ENCODE measurements around the gene PCDHB11. TPM values are rescaled to one million over a fixed set of nuclear protein-coding genes. Genes with fewer than 3 reads are reported as not detected.
"Not testable (repeated sequence)": the region's sequence is repeated elsewhere in the genome, so short reads cannot be mapped to it uniquely, and the experiment has no call there.

The PCDHB11 gene
- polyA plus RNA-seq, 6 donors from 2014 or later = not detected

GRCh38 chr5:141234109-141234667 is 34.8 kb downstream of the PCDHB11 start:
- ATAC-seq (ENCODE audit: low read depth in 2 of 2) = no peak
- Mint-ChIP-seq H3K4me3 (peak overlapping the region in 1 of 8 donors; percentile 50), H3K27me3 (peaks cover 27 to 50% (median 29%) of the 10 kb centered on the region in 3 donors), H3K27ac (no peak overlapping the region), H3K36me3 (peaks cover 15 to 20% of the 10 kb centered on the region in 2 donors), H3K9me3 (peaks cover 9 to 72% (median 54%) of the 10 kb centered on the region in 7 donors), H3K4me1 (peaks cover 0 to 3% (median 0%) of the 10 kb centered on the region in 3 donors)
- DNase-seq = no peak

GRCh38 chr5:141235922-141236321 is 36.5 kb downstream of the PCDHB11 start:
- H3K4me1 Mint-ChIP-seq; ATAC-seq (ENCODE audit: low read depth in 2 of 2); DNase-seq: not testable (repeated sequence)
- peaks cover 41 to 68% (median 46%) of the 10 kb centered on the region in 3 donors for H3K27me3 Mint-ChIP-seq
- H3K4me3 Mint-ChIP-seq = peak overlapping the region in 1 of 8 donors; percentile 65
- peaks cover 26 to 32% of the 10 kb centered on the region in 2 donors for H3K36me3 Mint-ChIP-seq
- peak overlapping the region in 1 of 6 donors; percentile 59 for H3K27ac Mint-ChIP-seq
- H3K9me3 Mint-ChIP-seq = peaks cover 9 to 89% (median 66%) of the 10 kb centered on the region in 7 donors

DNA sequence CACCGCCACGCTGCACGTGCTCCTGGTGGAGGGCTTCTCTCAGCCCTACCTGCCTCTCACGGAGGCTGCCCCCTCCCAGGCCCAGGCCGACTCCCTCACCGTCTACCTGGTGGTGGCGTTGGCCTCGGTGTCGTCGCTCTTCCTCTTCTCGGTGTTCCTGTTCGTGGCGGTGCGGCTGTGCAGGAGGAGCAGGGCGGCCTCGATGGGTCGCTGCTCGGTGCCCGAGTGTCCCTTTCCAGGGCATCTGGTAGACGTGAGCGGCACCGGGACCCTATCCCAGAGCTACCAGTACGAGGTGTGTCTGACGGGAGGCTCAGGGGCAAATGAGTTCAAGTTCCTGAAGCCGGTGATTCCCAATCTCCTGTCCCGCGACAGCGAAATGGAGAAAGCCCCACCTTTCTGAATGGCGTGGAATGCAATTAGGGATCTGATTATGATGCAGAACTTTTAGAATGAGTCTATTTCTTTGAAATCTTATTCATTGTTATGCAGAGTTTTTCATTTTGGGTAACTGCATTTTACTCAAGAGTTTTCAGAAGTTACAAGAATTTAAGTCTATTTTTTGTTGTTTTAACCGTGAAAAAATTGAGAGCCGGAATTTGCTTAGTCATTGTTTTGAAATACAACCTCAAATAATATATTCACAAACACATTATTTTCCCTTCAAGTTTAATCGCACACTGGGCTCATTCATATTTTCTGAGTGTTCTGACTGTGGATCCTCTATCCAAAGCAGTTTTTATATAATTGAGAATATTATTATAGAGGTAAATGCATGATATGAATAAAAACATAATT is 37.3 kb downstream of the PCDHB11 start:
- H3K9me3 Mint-ChIP-seq = peaks cover 9 to 84% (median 61%) of the 10 kb centered on the region in 7 donors
- peaks cover 0 to 3% (median 0%) of the 10 kb centered on the region in 3 donors for H3K4me1 Mint-ChIP-seq
- H3K27ac Mint-ChIP-seq = peak overlapping the region in 2 of 6 donors; percentile 36 to 92
- no peak for DNase-seq
- no peak overlapping the region for H3K4me3 Mint-ChIP-seq
- peaks cover 27 to 35% of the 10 kb centered on the region in 2 donors for H3K36me3 Mint-ChIP-seq
- H3K27me3 Mint-ChIP-seq = peaks cover 44 to 73% (median 52%) of the 10 kb centered on the region in 3 donors
- ATAC-seq (ENCODE audit: low read depth in 2 of 2) = no peak

DNA sequence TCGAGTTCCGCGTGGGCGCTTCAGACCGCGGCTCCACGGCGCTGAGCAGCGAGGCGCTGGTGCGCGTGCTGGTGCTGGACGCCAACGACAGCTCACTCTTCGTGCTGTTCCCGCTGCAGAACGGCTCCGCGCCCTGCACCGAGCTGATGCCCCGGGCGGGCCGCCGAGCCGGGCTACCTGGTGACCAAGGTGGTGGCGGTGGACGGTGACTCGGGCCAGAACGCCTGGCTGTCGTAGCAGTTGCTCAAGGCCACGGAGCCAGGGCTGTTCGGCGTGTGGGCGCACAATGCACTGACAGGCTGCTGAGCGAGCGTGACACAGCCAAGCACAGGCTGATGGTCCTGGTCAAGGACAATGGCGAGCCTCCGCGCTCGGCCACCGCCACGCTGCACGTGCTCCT is 42.1 kb downstream of the PCDHB11 start:
- peaks cover 4 to 89% (median 66%) of the 10 kb centered on the region in 7 donors for H3K9me3 Mint-ChIP-seq
- H3K36me3 Mint-ChIP-seq = peaks cover 25 to 54% of the 10 kb centered on the region in 2 donors
- DNase-seq (no peak), ATAC-seq (ENCODE audit: low read depth in 2 of 2) (no peak)
- no peaks in the 10 kb centered on the region for H3K4me1 Mint-ChIP-seq
- peaks cover 38 to 67% (median 57%) of the 10 kb centered on the region in 3 donors for H3K27me3 Mint-ChIP-seq
- H3K4me3 Mint-ChIP-seq = no peak overlapping the region
- H3K27ac Mint-ChIP-seq = no peak overlapping the region

DNA sequence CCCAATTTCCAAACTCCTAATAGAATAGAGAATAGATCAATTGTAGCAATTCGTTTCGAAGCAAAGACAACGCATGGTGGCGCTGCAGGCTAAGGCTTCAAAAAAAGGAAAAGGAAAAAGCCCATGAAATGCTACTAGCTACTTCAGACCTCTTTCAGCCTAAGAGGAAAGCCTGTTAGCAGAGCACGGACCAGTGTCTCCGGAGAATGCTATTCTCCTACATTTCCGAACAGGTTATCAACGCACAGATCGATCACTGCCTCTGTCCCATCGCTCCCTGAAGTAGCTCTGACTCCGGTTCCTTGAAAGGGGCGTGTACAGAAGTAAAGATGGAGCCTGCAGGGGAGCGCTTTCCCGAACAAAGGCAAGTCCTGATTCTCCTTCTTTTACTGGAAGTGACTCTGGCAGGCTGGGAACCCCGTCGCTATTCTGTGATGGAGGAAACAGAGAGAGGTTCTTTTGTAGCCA is 45.9 kb downstream of the PCDHB11 start, which contains the start of gene PCDHB15:
Gene PCDHB15 (plus strand): TSS at position 146 of the 468 bp plus-strand sequence. CDS start 184 bp downstream, at position 330.
- ATAC-seq (ENCODE audit: low read depth in 2 of 2) (no peak), DNase-seq (no peak)
- H3K27ac Mint-ChIP-seq = peak within 1 kb of the TSS in 1 of 6 donors; percentile 54
- peaks cover 21 to 60% (median 44%) of the 10 kb centered on the region in 3 donors for H3K27me3 Mint-ChIP-seq
- peak within 1 kb of the TSS in 4 of 8 donors; percentile 19 to 78 (median 55) for H3K4me3 Mint-ChIP-seq
- H3K9me3 Mint-ChIP-seq = peaks cover 10 to 91% (median 70%) of the 10 kb centered on the region in 7 donors
- peaks cover 25 to 64% of the 10 kb centered on the region in 2 donors for H3K36me3 Mint-ChIP-seq
- no peaks in the 10 kb centered on the region for H3K4me1 Mint-ChIP-seq

- Mint-ChIP-seq H3K9me3 (peaks cover 7 to 93% (median 70%) of the 10 kb centered on the region in 7 donors), H3K36me3 (peaks cover 19 to 52% of the 10 kb centered on the region in 2 donors), H3K27me3 (peaks cover 12 to 49% (median 29%) of the 10 kb centered on the region in 3 donors)
- DNase-seq; H3K4me1 Mint-ChIP-seq; H3K27ac Mint-ChIP-seq; H3K4me3 Mint-ChIP-seq; ATAC-seq (ENCODE audit: low read depth in 2 of 2): not testable (repeated sequence)
Observed at GRCh38 chr5:141246971-141247370, 47.5 kb downstream of the PCDHB11 start.

DNA sequence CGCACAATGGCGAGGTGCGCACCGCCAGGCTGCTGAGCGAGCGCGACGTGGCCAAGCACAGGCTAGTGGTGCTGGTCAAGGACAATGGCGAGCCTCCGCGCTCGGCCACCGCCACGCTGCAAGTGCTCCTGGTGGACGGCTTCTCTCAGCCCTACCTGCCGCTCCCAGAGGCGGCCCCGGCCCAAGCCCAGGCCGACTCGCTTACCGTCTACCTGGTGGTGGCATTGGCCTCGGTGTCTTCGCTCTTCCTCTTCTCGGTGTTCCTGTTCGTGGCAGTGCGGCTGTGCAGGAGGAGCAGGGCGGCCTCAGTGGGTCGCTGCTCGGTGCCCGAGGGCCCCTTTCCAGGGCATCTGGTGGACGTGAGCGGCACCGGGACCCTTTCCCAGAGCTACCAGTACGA is 48.0 kb downstream of the PCDHB11 start:
- Mint-ChIP-seq H3K9me3 (peaks cover 6 to 93% (median 70%) of the 10 kb centered on the region in 7 donors), H3K36me3 (peaks cover 19 to 49% of the 10 kb centered on the region in 2 donors), H3K27me3 (peaks cover 7 to 49% (median 26%) of the 10 kb centered on the region in 3 donors), H3K4me3 (peak overlapping the region in 1 of 8 donors; percentile 7)
- not testable (repeated sequence) for H3K4me1 Mint-ChIP-seq; ATAC-seq (ENCODE audit: low read depth in 2 of 2); H3K27ac Mint-ChIP-seq; DNase-seq

DNA sequence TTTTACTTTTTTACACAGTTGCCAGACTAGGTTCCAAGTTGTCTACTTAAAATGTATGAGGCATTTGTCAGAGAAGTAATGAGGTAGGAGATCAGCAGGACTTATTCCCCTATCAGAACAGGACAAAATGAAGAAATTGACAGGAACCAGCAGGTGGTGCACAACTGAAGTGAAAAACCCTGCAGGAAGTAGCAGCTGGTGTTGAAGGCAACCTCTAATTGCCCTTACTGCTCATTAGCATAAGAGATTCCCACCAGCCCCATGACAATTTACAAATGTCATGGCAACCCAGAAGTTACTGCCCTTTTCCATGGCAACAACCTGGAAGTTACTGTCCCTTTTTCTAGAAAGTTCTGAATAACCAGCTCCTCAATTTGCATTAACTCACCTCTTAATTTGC is 51.1 kb downstream of the PCDHB11 start:
- Mint-ChIP-seq H3K4me3 (no peak overlapping the region), H3K27me3 (peaks cover 0 to 17% (median 0%) of the 10 kb centered on the region in 3 donors), H3K9me3 (peaks cover 6 to 93% (median 76%) of the 10 kb centered on the region in 7 donors), H3K27ac (no peak overlapping the region), H3K36me3 (peaks cover 24 to 33% of the 10 kb centered on the region in 2 donors), H3K4me1 (no peaks in the 10 kb centered on the region)
- DNase-seq = no peak
- no peak for ATAC-seq (ENCODE audit: low read depth in 2 of 2)

Other genes starting within 250 kb of the PCDHB11 start
- not detected for gene PCDHAC2, start 233.2 kb upstream of the PCDHB11 start, polyA plus RNA-seq (ENCODE audit: low read depth in 6 of 6)
- gene PCDHB1, start 148.3 kb upstream of the PCDHB11 start, polyA plus RNA-seq (ENCODE audit: low read depth in 6 of 6) = not detected
- under 1 TPM in 1 of 6 donors, not detected in 5; 0.13 TPM for gene PCDHB2, start 105.0 kb upstream of the PCDHB11 start, polyA plus RNA-seq (ENCODE audit: low read depth in 6 of 6)
- not detected for gene PCDHB3, start 99.2 kb upstream of the PCDHB11 start, polyA plus RNA-seq (ENCODE audit: low read depth in 6 of 6)
- not detected for gene PCDHB4, start 77.8 kb upstream of the PCDHB11 start, polyA plus RNA-seq (ENCODE audit: low read depth in 6 of 6)
- under 1 TPM in 2 of 6 donors, not detected in 4; 0.08 to 0.43 TPM for gene PCDHB5, start 64.4 kb upstream of the PCDHB11 start, polyA plus RNA-seq (ENCODE audit: low read depth in 6 of 6)
- gene PCDHB6, start 49.6 kb upstream of the PCDHB11 start, polyA plus RNA-seq (ENCODE audit: low read depth in 6 of 6) = not detected
- gene PCDHB7, start 27.0 kb upstream of the PCDHB11 start, polyA plus RNA-seq (ENCODE audit: low read depth in 6 of 6) = not detected
- gene PCDHB8, start 21.8 kb upstream of the PCDHB11 start, polyA plus RNA-seq (ENCODE audit: low read depth in 6 of 6) = not detected
- not detected for gene PCDHB16, start 17.2 kb upstream of the PCDHB11 start, polyA plus RNA-seq (ENCODE audit: low read depth in 6 of 6)
- gene PCDHB9, start 12.5 kb upstream of the PCDHB11 start, polyA plus RNA-seq (ENCODE audit: low read depth in 6 of 6) = not detected
- gene PCDHB10, start 7.3 kb upstream of the PCDHB11 start, polyA plus RNA-seq (ENCODE audit: low read depth in 6 of 6) = not detected
- gene PCDHB12, start 9.1 kb downstream of the PCDHB11 start, polyA plus RNA-seq (ENCODE audit: low read depth in 6 of 6) = not detected
- not detected for gene PCDHB13, start 14.3 kb downstream of the PCDHB11 start, polyA plus RNA-seq (ENCODE audit: low read depth in 6 of 6)
- gene PCDHB14, start 23.7 kb downstream of the PCDHB11 start, polyA plus RNA-seq (ENCODE audit: low read depth in 6 of 6) = not detected
- not detected for gene PCDHB15, start 45.8 kb downstream of the PCDHB11 start, polyA plus RNA-seq (ENCODE audit: low read depth in 6 of 6)
- under 1 TPM in 1 of 6 donors, not detected in 5; 0.20 TPM for gene SLC25A2, start 104.4 kb downstream of the PCDHB11 start, polyA plus RNA-seq (ENCODE audit: low read depth in 6 of 6)
- 100 to 1,000 TPM; 270 to 315 (median 285) TPM for gene TAF7, start 121.2 kb downstream of the PCDHB11 start, polyA plus RNA-seq (ENCODE audit: low read depth in 6 of 6)
- not detected for gene PCDHGA1, start 130.9 kb downstream of the PCDHB11 start, polyA plus RNA-seq (ENCODE audit: low read depth in 6 of 6)
- gene PCDHGA2, start 139.1 kb downstream of the PCDHB11 start, polyA plus RNA-seq (ENCODE audit: low read depth in 6 of 6) = not detected
- gene PCDHGA3, start 144.2 kb downstream of the PCDHB11 start, polyA plus RNA-seq (ENCODE audit: low read depth in 6 of 6) = not detected
- gene PCDHGB1, start 150.5 kb downstream of the PCDHB11 start, polyA plus RNA-seq (ENCODE audit: low read depth in 6 of 6) = not detected
- under 1 TPM in 2 of 6 donors, not detected in 4; 0.14 to 0.16 TPM for gene PCDHGA4, start 155.4 kb downstream of the PCDHB11 start, polyA plus RNA-seq (ENCODE audit: low read depth in 6 of 6)
- gene PCDHGB2, start 160.4 kb downstream of the PCDHB11 start, polyA plus RNA-seq (ENCODE audit: low read depth in 6 of 6) = under 1 TPM in 3 of 6 donors, not detected in 3; 0.27 to 0.82 (median 0.74) TPM
- under 1 TPM in 1 of 6 donors, not detected in 5; 0.10 TPM for gene PCDHGA5, start 164.5 kb downstream of the PCDHB11 start, polyA plus RNA-seq (ENCODE audit: low read depth in 6 of 6)
- gene PCDHGB3, start 170.6 kb downstream of the PCDHB11 start, polyA plus RNA-seq (ENCODE audit: low read depth in 6 of 6) = under 1 TPM in 1 of 6 donors, not detected in 5; 0.21 TPM
- under 1 TPM in 1 of 6 donors, not detected in 5; 0.08 TPM for gene PCDHGA6, start 174.3 kb downstream of the PCDHB11 start, polyA plus RNA-seq (ENCODE audit: low read depth in 6 of 6)
- gene PCDHGA7, start 183.1 kb downstream of the PCDHB11 start, polyA plus RNA-seq (ENCODE audit: low read depth in 6 of 6) = not detected
- gene PCDHGB4, start 188.1 kb downstream of the PCDHB11 start, polyA plus RNA-seq (ENCODE audit: low read depth in 6 of 6) = under 1 TPM in 1 of 6 donors, not detected in 5; 0.15 TPM
- gene PCDHGA8, start 193.0 kb downstream of the PCDHB11 start, polyA plus RNA-seq (ENCODE audit: low read depth in 6 of 6) = not detected
- gene PCDHGB5, start 198.3 kb downstream of the PCDHB11 start, polyA plus RNA-seq (ENCODE audit: low read depth in 6 of 6) = under 1 TPM in 3 of 6 donors, not detected in 3; 0.12 to 0.27 (median 0.20) TPM
- under 1 TPM in 1 of 6 donors, not detected in 5; 0.25 TPM for gene PCDHGA9, start 203.2 kb downstream of the PCDHB11 start, polyA plus RNA-seq (ENCODE audit: low read depth in 6 of 6)
- gene PCDHGB6, start 208.4 kb downstream of the PCDHB11 start, polyA plus RNA-seq (ENCODE audit: low read depth in 6 of 6) = under 1 TPM in 2 of 6 donors, not detected in 4; 0.11 to 0.17 TPM
- gene PCDHGA10, start 213.4 kb downstream of the PCDHB11 start, polyA plus RNA-seq (ENCODE audit: low read depth in 6 of 6) = under 1 TPM in 1 of 6 donors, not detected in 5; 0.05 TPM
- gene PCDHGB7, start 218.1 kb downstream of the PCDHB11 start, polyA plus RNA-seq (ENCODE audit: low read depth in 6 of 6) = not detected
- not detected for gene PCDHGA11, start 221.4 kb downstream of the PCDHB11 start, polyA plus RNA-seq (ENCODE audit: low read depth in 6 of 6)
- under 1 TPM in 3 of 6 donors, not detected in 3; 0.09 to 0.16 (median 0.11) TPM for gene PCDHGA12, start 230.9 kb downstream of the PCDHB11 start, polyA plus RNA-seq (ENCODE audit: low read depth in 6 of 6)